Measurements from ENCODE around the gene PDE3A. TPM values are rescaled to one million over a fixed set of nuclear protein-coding genes. Genes with fewer than 3 reads are reported as not detected.

The PDE3A gene
- total RNA-seq, 1 donor from 2014 or later = 27.9 TPM

DNA sequence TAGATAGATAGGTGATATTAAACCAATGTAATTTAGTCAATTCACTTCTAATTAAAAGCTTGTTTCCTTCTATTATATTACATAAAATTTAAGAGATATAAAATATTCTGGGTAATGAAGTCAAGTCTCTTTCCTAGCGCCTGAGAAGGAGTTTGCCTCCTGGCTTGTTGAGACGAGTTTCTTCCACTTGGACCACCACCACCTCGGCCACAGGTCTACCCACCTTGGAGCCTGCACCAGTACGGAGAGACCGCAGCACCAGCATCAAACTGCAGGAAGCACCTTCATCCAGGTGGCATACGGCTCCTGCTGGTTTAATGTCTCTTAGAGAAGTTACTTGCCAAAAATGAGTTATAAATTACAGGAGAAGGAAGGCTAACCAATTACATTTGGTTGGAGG, 247.8 kb downstream of the PDE3A start:
- Mint-ChIP-seq H3K4me3 (ENCODE audit: unreplicated experiment) (no peak overlapping the region), H3K4me1 (ENCODE audit: low read depth) (peaks cover 11% of the 10 kb centered on the region), H3K27me3 (ENCODE audit: low read depth) (no peaks in the 10 kb centered on the region), H3K27ac (ENCODE audit: unreplicated experiment) (no peak overlapping the region), H3K9me3 (ENCODE audit: low read depth) (no peaks in the 10 kb centered on the region), H3K36me3 (ENCODE audit: low read depth) (peaks cover 14% of the 10 kb centered on the region)
- DNase-seq (ENCODE audit: low spot score) = no peak
- TF ChIP-seq, protein P1, sequence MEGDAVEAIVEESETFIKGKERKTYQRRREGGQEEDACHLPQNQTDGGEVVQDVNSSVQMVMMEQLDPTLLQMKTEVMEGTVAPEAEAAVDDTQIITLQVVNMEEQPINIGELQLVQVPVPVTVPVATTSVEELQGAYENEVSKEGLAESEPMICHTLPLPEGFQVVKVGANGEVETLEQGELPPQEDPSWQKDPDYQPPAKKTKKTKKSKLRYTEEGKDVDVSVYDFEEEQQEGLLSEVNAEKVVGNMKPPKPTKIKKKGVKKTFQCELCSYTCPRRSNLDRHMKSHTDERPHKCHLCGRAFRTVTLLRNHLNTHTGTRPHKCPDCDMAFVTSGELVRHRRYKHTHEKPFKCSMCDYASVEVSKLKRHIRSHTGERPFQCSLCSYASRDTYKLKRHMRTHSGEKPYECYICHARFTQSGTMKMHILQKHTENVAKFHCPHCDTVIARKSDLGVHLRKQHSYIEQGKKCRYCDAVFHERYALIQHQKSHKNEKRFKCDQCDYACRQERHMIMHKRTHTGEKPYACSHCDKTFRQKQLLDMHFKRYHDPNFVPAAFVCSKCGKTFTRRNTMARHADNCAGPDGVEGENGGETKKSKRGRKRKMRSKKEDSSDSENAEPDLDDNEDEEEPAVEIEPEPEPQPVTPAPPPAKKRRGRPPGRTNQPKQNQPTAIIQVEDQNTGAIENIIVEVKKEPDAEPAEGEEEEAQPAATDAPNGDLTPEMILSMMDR (IDR thresholded peaks at IDR 0.05) = no peak

DNA sequence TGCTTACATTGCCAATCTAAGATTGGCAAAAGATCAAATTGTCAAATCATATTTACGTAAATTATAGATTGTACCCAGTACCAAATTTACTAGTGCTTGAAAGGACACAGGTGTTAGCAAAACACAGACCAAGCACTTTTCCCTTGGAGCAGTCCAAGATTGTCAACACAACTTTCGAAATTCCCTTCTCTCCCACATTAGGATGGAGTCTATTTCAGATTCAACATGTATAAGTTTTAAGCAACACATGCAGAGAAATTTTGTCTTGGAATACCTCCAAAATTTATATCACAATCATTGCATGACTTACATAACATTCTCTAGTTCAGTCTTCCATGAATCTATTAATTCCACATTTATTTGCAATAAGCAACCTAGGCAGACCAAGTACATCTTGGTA, 251.9 kb downstream of the PDE3A start:
- H3K27ac Mint-ChIP-seq (ENCODE audit: unreplicated experiment) = no peak overlapping the region
- H3K4me3 Mint-ChIP-seq (ENCODE audit: unreplicated experiment) = no peak overlapping the region
- DNase-seq (ENCODE audit: low spot score) = no peak
- no peaks in the 10 kb centered on the region for H3K9me3 Mint-ChIP-seq (ENCODE audit: low read depth)
- TF ChIP-seq, protein P1 (IDR thresholded peaks at IDR 0.05) = no peak
- H3K27me3 Mint-ChIP-seq (ENCODE audit: low read depth) = no peaks in the 10 kb centered on the region
- H3K36me3 Mint-ChIP-seq (ENCODE audit: low read depth) = peaks cover 21% of the 10 kb centered on the region
- peaks cover 8% of the 10 kb centered on the region for H3K4me1 Mint-ChIP-seq (ENCODE audit: low read depth)

DNA sequence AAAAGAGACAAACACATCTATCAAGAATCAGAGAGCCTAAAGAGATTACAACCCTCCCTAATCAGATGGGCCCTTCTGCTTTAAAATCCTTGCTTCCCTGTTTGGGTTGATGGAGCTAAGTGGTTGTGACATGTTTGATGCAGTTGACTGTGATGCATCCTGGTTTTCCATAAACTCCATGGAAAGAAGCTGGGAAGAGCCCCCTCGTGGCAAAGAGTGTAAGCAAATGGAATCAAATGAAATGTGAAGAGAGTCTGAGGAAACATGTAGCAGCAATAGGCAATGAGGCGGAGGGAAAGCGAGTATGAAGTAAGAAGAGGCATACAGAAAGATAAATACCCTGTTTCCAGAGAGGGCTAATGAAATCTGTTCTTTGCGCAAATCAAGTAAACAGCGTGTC, 256.4 kb downstream of the PDE3A start:
- H3K4me3 Mint-ChIP-seq (ENCODE audit: unreplicated experiment) = no peak overlapping the region
- no peak overlapping the region for H3K27ac Mint-ChIP-seq (ENCODE audit: unreplicated experiment)
- no peaks in the 10 kb centered on the region for H3K9me3 Mint-ChIP-seq (ENCODE audit: low read depth)
- H3K27me3 Mint-ChIP-seq (ENCODE audit: low read depth) = no peaks in the 10 kb centered on the region
- TF ChIP-seq, protein P1 (IDR thresholded peaks at IDR 0.05) = peak; percentile 75
- H3K4me1 Mint-ChIP-seq (ENCODE audit: low read depth) = peaks cover 33% of the 10 kb centered on the region
- H3K36me3 Mint-ChIP-seq (ENCODE audit: low read depth) = peaks cover 13% of the 10 kb centered on the region
- no peak for DNase-seq (ENCODE audit: low spot score)

DNA sequence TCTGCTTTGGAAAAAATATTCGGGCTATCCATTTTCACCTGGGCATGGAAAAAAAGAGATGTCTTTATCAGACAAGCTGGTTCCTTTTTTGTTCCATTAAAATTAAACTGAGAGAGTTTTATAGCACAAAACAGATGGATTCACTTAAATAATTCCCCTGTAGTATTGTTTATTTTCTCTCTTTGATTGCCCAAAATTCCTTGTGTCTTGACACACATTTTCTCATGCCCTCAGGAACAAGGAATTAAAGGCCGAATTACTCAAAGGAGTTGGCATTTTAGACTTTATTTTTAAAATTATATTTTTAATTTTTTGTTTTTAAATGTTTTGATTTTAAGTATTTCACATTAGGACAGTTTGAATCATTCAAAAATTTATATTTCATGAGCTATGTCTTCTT, 257.2 kb downstream of the PDE3A start:
- Mint-ChIP-seq H3K9me3 (ENCODE audit: low read depth) (no peaks in the 10 kb centered on the region), H3K27me3 (ENCODE audit: low read depth) (no peaks in the 10 kb centered on the region), H3K4me1 (ENCODE audit: low read depth) (peaks cover 41% of the 10 kb centered on the region), H3K36me3 (ENCODE audit: low read depth) (peaks cover 10% of the 10 kb centered on the region), H3K27ac (ENCODE audit: unreplicated experiment) (no peak overlapping the region), H3K4me3 (ENCODE audit: unreplicated experiment) (no peak overlapping the region)
- TF ChIP-seq, protein P1 (IDR thresholded peaks at IDR 0.05) = no peak
- no peak for DNase-seq (ENCODE audit: low spot score)

DNA sequence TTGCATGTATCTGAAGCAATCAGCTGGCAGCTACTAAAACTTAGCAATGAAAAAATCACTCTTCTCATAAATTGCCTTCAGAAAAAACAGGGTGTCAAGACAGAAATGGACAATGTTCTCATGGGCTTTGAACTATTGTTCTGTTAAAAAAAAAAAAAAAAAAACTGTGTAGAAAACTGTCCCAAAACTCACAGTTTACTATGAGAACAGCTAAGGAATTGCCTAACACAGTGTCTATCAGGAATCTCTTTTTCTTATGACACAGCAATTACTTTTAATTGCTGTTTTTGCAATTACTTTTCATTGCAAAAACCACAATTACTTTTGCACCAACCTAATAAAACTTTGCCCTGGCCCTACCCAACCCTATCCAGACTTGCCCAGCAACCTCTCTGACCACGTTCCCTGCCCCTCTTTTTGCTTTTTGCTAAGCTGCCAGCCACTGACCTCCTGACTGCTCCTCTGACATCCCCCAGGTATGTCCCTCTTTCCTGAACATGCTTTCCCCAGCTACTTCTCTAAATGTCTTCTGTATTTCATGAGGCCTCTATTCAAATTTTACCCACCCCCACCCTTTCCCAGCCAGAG, 258.8 kb downstream of the PDE3A start:
- DNase-seq (ENCODE audit: low spot score) = no peak
- Mint-ChIP-seq H3K4me1 (ENCODE audit: low read depth) (peaks cover 42% of the 10 kb centered on the region), H3K9me3 (ENCODE audit: low read depth) (no peaks in the 10 kb centered on the region), H3K36me3 (ENCODE audit: low read depth) (peaks cover 8% of the 10 kb centered on the region), H3K4me3 (ENCODE audit: unreplicated experiment) (no peak overlapping the region), H3K27me3 (ENCODE audit: low read depth) (no peaks in the 10 kb centered on the region), H3K27ac (ENCODE audit: unreplicated experiment) (no peak overlapping the region)
- TF ChIP-seq, protein P1 (IDR thresholded peaks at IDR 0.05) = no peak
